ENCODE data around the gene CEACAM19.
"Not testable (repeated sequence)": the region's sequence is repeated elsewhere in the genome, so short reads cannot be mapped to it uniquely, and the experiment has no call there.

The CEACAM19 gene

GRCh38 chr19:44657211-44657921 lies 13.9 kb upstream of the CEACAM19 start:
- CTCF ChIA-PET = interaction anchor here (0.6 to 4.9 kb wide), 14 partner anchors 9 to 189 kb away, joined by 3 to 30 read pairs (median 4); partner anchors contain the start of genes NECTIN2 and PVR
- DNase-seq = peak; percentile 78
- Mint-ChIP-seq H3K27me3 (no peaks in the 10 kb centered on the region), H3K27ac (no peak overlapping the region), H3K4me1 (peaks cover 6% of the 10 kb centered on the region), H3K36me3 (peaks cover 3% of the 10 kb centered on the region), H3K4me3 (no peak overlapping the region), H3K9me3 (no peaks in the 10 kb centered on the region)

GRCh38 chr19:44658069-44658733 lies 13.1 kb upstream of the CEACAM19 start:
- Mint-ChIP-seq H3K27me3 (no peaks in the 10 kb centered on the region), H3K4me1 (peaks cover 6% of the 10 kb centered on the region), H3K27ac (no peak overlapping the region), H3K4me3 (no peak overlapping the region), H3K36me3 (peaks cover 3% of the 10 kb centered on the region), H3K9me3 (no peaks in the 10 kb centered on the region)
- CTCF ChIA-PET = interaction anchor here (3.0 to 4.9 kb wide), 2 partner anchors 81 to 87 kb away, joined by 14 to 30 read pairs; no protein-coding TSS in a partner anchor
- DNase-seq = no peak

- Mint-ChIP-seq H3K27me3 (no peaks in the 10 kb centered on the region), H3K36me3 (peaks cover 3% of the 10 kb centered on the region), H3K4me3 (no peak overlapping the region), H3K9me3 (no peaks in the 10 kb centered on the region), H3K4me1 (no peaks in the 10 kb centered on the region), H3K27ac (no peak overlapping the region)
- CTCF ChIA-PET = interaction anchor here (4.9 kb wide), 1 partner anchor 89 kb away, joined by 30 read pairs; no protein-coding TSS in a partner anchor
- no peak for DNase-seq
Observed at GRCh38 chr19:44660081-44660480, 11.2 kb upstream of the CEACAM19 start.

- H3K9me3 Mint-ChIP-seq = no peaks in the 10 kb centered on the region
Observed at GRCh38 chr19:44661205-44661604, 10.1 kb upstream of the CEACAM19 start.

GRCh38 chr19:44661904-44662303 lies 9.4 kb upstream of the CEACAM19 start:
- Mint-ChIP-seq H3K36me3 (no peaks in the 10 kb centered on the region), H3K4me1 (no peaks in the 10 kb centered on the region), H3K9me3 (no peaks in the 10 kb centered on the region), H3K27me3 (no peaks in the 10 kb centered on the region), H3K4me3 (no peak overlapping the region), H3K27ac (no peak overlapping the region)
- CTCF ChIA-PET = interaction anchor here (2.9 kb wide), 1 partner anchor 91 kb away, joined by 13 read pairs; no protein-coding TSS in a partner anchor
- DNase-seq = no peak

More at GRCh38 chr19:44661205-44661604, 10.1 kb upstream of the CEACAM19 start:
- Mint-ChIP-seq H3K4me3 (no peak overlapping the region), H3K4me1 (no peaks in the 10 kb centered on the region), H3K27me3 (no peaks in the 10 kb centered on the region), H3K36me3 (no peaks in the 10 kb centered on the region), H3K27ac (no peak overlapping the region)
- DNase-seq = no peak
- CTCF ChIA-PET = interaction anchor here (2.9 kb wide), 1 partner anchor 90 kb away, joined by 13 read pairs; no protein-coding TSS in a partner anchor

- no peak overlapping the region for H3K27ac Mint-ChIP-seq
Observed at GRCh38 chr19:44662691-44663385, 8.4 kb upstream of the CEACAM19 start.

GRCh38 chr19:44663996-44664395 lies 7.3 kb upstream of the CEACAM19 start:
- CTCF ChIA-PET = interaction anchor here (1.0 to 2.9 kb wide), 4 partner anchors 9 to 107 kb away, joined by 3 to 13 read pairs (median 4); no protein-coding TSS in a partner anchor
- no peak for DNase-seq
- H3K4me3 Mint-ChIP-seq = no peak overlapping the region
- no peaks in the 10 kb centered on the region for H3K4me1 Mint-ChIP-seq
- H3K27me3 Mint-ChIP-seq = no peaks in the 10 kb centered on the region
- no peak overlapping the region for H3K27ac Mint-ChIP-seq
- H3K9me3 Mint-ChIP-seq = no peaks in the 10 kb centered on the region
- H3K36me3 Mint-ChIP-seq = no peaks in the 10 kb centered on the region

More at GRCh38 chr19:44662691-44663385, 8.4 kb upstream of the CEACAM19 start:
- no peak overlapping the region for H3K4me3 Mint-ChIP-seq
- CTCF ChIA-PET = interaction anchor here (0.8 to 2.9 kb wide), 3 partner anchors 8 to 92 kb away, joined by 3 to 13 read pairs (median 4); no protein-coding TSS in a partner anchor
- H3K27me3 Mint-ChIP-seq = no peaks in the 10 kb centered on the region
- H3K36me3 Mint-ChIP-seq = no peaks in the 10 kb centered on the region
- no peak for DNase-seq
- no peaks in the 10 kb centered on the region for H3K4me1 Mint-ChIP-seq
- no peaks in the 10 kb centered on the region for H3K9me3 Mint-ChIP-seq

- CTCF ChIA-PET = interaction anchor here (1.5 kb wide), 1 partner anchor 10 kb away, joined by 3 read pairs; no protein-coding TSS in a partner anchor
- Mint-ChIP-seq H3K36me3 (no peaks in the 10 kb centered on the region), H3K27me3 (no peaks in the 10 kb centered on the region), H3K4me3 (no peak overlapping the region), H3K4me1 (no peaks in the 10 kb centered on the region), H3K27ac (no peak overlapping the region), H3K9me3 (no peaks in the 10 kb centered on the region)
- DNase-seq = no peak
Observed at GRCh38 chr19:44664976-44665375, 6.3 kb upstream of the CEACAM19 start.

- H3K36me3 Mint-ChIP-seq = no peaks in the 10 kb centered on the region
- H3K27ac Mint-ChIP-seq = no peak overlapping the region
- CTCF ChIA-PET = interaction anchor here (0.8 to 1.0 kb wide), 2 partner anchors 9 to 13 kb away, joined by 3 read pairs; no protein-coding TSS in a partner anchor
- no peaks in the 10 kb centered on the region for H3K4me1 Mint-ChIP-seq
- no peaks in the 10 kb centered on the region for H3K9me3 Mint-ChIP-seq
- H3K4me3 Mint-ChIP-seq = no peak overlapping the region
- no peaks in the 10 kb centered on the region for H3K27me3 Mint-ChIP-seq
- no peak for DNase-seq
Observed at GRCh38 chr19:44666852-44667556, 4.3 kb upstream of the CEACAM19 start.

- Mint-ChIP-seq H3K27me3 (no peaks in the 10 kb centered on the region), H3K9me3 (no peaks in the 10 kb centered on the region), H3K4me3 (no peak overlapping the region), H3K4me1 (no peaks in the 10 kb centered on the region), H3K27ac (no peak overlapping the region), H3K36me3 (no peaks in the 10 kb centered on the region)
- CTCF ChIA-PET = no interaction called here
- peak; percentile 34 for DNase-seq
Observed at GRCh38 chr19:44668985-44669764, 2.1 kb upstream of the CEACAM19 start.

- H3K36me3 Mint-ChIP-seq, DNase-seq, CTCF ChIA-PET, H3K9me3 Mint-ChIP-seq, H3K27me3 Mint-ChIP-seq, H3K4me1 Mint-ChIP-seq, H3K27ac Mint-ChIP-seq, H3K4me3 Mint-ChIP-seq: not testable (repeated sequence)
Observed at GRCh38 chr19:44670027-44670426, 1.3 kb upstream of the CEACAM19 start.

- DNase-seq = no peak
- Mint-ChIP-seq H3K27me3 (no peaks in the 10 kb centered on the region), H3K4me1 (no peaks in the 10 kb centered on the region), H3K27ac (no peak overlapping the region), H3K4me3 (no peak overlapping the region), H3K9me3 (no peaks in the 10 kb centered on the region), H3K36me3 (no peaks in the 10 kb centered on the region)
- CTCF ChIA-PET = interaction anchor here (0.9 to 2.0 kb wide), 2 partner anchors 17 to 102 kb away, joined by 3 to 4 read pairs; no protein-coding TSS in a partner anchor
Observed at GRCh38 chr19:44672226-44672625, 944 bp downstream of the CEACAM19 start.

GRCh38 chr19:44673510-44673909 lies 2.2 kb downstream of the CEACAM19 start:
- no peak for DNase-seq
- CTCF ChIA-PET = interaction anchor here (2.0 kb wide), 1 partner anchor 103 kb away, joined by 4 read pairs; no protein-coding TSS in a partner anchor
- Mint-ChIP-seq H3K4me3 (no peak overlapping the region), H3K9me3 (no peaks in the 10 kb centered on the region), H3K27ac (no peak overlapping the region), H3K4me1 (no peaks in the 10 kb centered on the region), H3K27me3 (no peaks in the 10 kb centered on the region), H3K36me3 (no peaks in the 10 kb centered on the region)
